HEK293T (cell line): ENCODE data around the gene CSF1R.

Source experiments
- ARNT ChIP-seq: fragments of 450-650 bp; IDR thresholded peaks from 2 replicates; pipeline ENCODE4 v1.6.1; 2017; ENCODE audit warnings: mild to moderate bottlenecking
- BHLHE40 ChIP-seq: fragments of 450-650 bp; IDR thresholded peaks from 2 replicates; pipeline ENCODE4 v1.6.1; 2016; ENCODE audit warnings: mild to moderate bottlenecking, moderate library complexity, borderline replicate concordance
- CTBP1 ChIP-seq: fragments of 450-650 bp; IDR thresholded peaks from 2 replicates; pipeline ENCODE4 v1.6.1; 2016; ENCODE audit warnings: borderline replicate concordance
- FOXA1 ChIP-seq: fragments of 450-650 bp; IDR thresholded peaks from 2 replicates; pipeline ENCODE4 v1.6.1; 2016; ENCODE audit warnings: mild to moderate bottlenecking
- FOXK2 ChIP-seq: fragments of 450-650 bp; IDR thresholded peaks from 2 replicates; pipeline ENCODE4 v1.6.1; 2016; ENCODE audit warnings: mild to moderate bottlenecking
- FOXM1 ChIP-seq: fragments of 450-650 bp; IDR thresholded peaks from 2 replicates; pipeline ENCODE4 v1.6.1; 2017; ENCODE audit warnings: mild to moderate bottlenecking, borderline replicate concordance
- HDGF ChIP-seq: fragments of 450-650 bp; IDR thresholded peaks from 2 replicates; pipeline ENCODE4 v1.6.1; 2017; ENCODE audit warnings: antibody characterized with exemption, borderline replicate concordance
- L3MBTL2 ChIP-seq: fragments of 450-650 bp; conservative IDR thresholded peaks from 2 replicates; pipeline ENCODE4 v1.6.1; 2016; ENCODE audit warnings: mild to moderate bottlenecking
- NFRKB ChIP-seq: fragments of 450-650 bp; IDR thresholded peaks from 2 replicates; pipeline ENCODE4 v1.6.1; 2016; ENCODE audit warnings: mild to moderate bottlenecking, moderate library complexity
- SP1 ChIP-seq: fragments of 450-650 bp; IDR thresholded peaks from 2 replicates; pipeline ENCODE4 v1.6.1; 2017
- SUZ12 ChIP-seq: fragments of 450-650 bp; IDR thresholded peaks from 2 replicates; pipeline ENCODE4 v1.6.1; 2016; ENCODE audit warnings: mild to moderate bottlenecking
- TARDBP ChIP-seq: fragments of 450-650 bp; IDR thresholded peaks from 2 replicates; pipeline ENCODE4 v1.6.1; 2016
- TF ChIP-seq, protein P1 (sequence below): fragments of 450-650 bp; IDR thresholded peaks from 2 replicates; pipeline ENCODE4 v1.6.1; 2016

DNA sequence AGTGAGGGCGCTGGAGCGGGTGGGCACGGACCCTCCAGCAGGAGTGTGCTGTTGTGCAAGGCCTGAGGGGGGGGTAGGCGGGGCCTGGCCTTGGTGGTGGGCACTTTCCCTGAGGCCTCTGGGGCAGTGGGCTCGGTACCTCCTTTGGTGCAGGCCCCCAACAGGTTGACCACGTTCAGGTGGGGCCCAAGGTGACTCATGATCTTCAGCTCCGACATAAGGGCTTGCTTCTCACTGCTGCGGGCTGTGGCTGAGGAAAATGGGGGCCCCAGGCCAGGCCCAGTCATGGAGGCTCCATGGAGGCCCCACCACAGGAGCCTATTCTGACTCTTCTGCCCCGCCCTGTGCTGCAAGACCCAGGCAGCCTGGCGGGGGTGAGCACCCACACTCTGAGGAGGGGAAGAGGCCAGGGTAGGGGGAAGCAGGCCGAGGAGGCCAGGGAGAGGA lies 37.8 kb upstream of the CSF1R start:
- TF ChIP-seq FOXK2 (no peak), TARDBP (no peak), ARNT (no peak), SUZ12 (no peak), FOXA1 (no peak), SP1 (no peak), CTBP1 (no peak), FOXM1 (no peak), HDGF (no peak), L3MBTL2 (no peak), NFRKB (no peak), BHLHE40 (no peak)
- TF ChIP-seq, protein P1, sequence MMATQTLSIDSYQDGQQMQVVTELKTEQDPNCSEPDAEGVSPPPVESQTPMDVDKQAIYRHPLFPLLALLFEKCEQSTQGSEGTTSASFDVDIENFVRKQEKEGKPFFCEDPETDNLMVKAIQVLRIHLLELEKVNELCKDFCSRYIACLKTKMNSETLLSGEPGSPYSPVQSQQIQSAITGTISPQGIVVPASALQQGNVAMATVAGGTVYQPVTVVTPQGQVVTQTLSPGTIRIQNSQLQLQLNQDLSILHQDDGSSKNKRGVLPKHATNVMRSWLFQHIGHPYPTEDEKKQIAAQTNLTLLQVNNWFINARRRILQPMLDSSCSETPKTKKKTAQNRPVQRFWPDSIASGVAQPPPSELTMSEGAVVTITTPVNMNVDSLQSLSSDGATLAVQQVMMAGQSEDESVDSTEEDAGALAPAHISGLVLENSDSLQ, result no peak
